ENCODE measurements around the gene ALDH1A1.

- no peak for TF ChIP-seq GATA3 (IDR thresholded peaks at IDR 0.05; ENCODE audit: low read depth, low read length)
- TF ChIP-seq GATA2 (IDR thresholded peaks at IDR 0.05; ENCODE audit: low read depth, low read length), result no peak
Observed at GRCh38 chr9:72946821-72947220, 6.0 kb downstream of the ALDH1A1 start.

Measured in SH-SY5Y (cell line).